Transverse colon (tissue), 4 donors: ENCODE data around the gene PCSK5.

Experiments used
- POLR2A ChIP-seq: fragments of 450-650 bp; IDR thresholded peaks from one replicate; pipeline ENCODE4 v1.6.1; 2016; ENCODE audit warnings: antibody characterized with exemption, mild to moderate bottlenecking, moderate library complexity
- POLR2AphosphoS5 ChIP-seq, 3 donors: sonication (generic); formaldehyde crosslinking; IDR thresholded peaks; one replicate each; pipeline ENCODE4 v1.6.1; 2016; ENCODE audit warnings: antibody characterized with exemption in 3 of 3
- TF ChIP-seq, protein P1 (sequence below), 5 experiments: fragments of 200-600 bp in 3 of 5; fragments of 450-650 bp in 2 of 5; sonication (generic) in 3 of 5; IDR thresholded peaks; 1 replicate in 2 of 5; 2 replicates in 3 of 5; pipeline ENCODE4 v1.5.1; 2016 to 2017; ENCODE audit warnings: antibody characterized with exemption in 5 of 5, inconsistent platforms in 3 of 5, mild to moderate bottlenecking in 2 of 5, moderate library complexity in 1 of 5

- TF ChIP-seq, protein P1, sequence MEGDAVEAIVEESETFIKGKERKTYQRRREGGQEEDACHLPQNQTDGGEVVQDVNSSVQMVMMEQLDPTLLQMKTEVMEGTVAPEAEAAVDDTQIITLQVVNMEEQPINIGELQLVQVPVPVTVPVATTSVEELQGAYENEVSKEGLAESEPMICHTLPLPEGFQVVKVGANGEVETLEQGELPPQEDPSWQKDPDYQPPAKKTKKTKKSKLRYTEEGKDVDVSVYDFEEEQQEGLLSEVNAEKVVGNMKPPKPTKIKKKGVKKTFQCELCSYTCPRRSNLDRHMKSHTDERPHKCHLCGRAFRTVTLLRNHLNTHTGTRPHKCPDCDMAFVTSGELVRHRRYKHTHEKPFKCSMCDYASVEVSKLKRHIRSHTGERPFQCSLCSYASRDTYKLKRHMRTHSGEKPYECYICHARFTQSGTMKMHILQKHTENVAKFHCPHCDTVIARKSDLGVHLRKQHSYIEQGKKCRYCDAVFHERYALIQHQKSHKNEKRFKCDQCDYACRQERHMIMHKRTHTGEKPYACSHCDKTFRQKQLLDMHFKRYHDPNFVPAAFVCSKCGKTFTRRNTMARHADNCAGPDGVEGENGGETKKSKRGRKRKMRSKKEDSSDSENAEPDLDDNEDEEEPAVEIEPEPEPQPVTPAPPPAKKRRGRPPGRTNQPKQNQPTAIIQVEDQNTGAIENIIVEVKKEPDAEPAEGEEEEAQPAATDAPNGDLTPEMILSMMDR (IDR thresholded peaks at IDR 0.05) = no peak
- TF ChIP-seq POLR2AphosphoS5 (IDR thresholded peaks at IDR 0.05) (no peak), POLR2A (no peak)
These were observed 4.6 kb downstream of the PCSK5 start for GRCh38 chr9:75895112-75895511.
